Activated CD4-positive, alpha-beta memory T cell treated with anti-CD3 and anti-CD28 coated beads, Interleukin-2, amount 10 ng/mL, durations not matched to agents 7 days and 5 days (primary cell): Measurements from ENCODE around the gene EPS8. TPM values are rescaled to one million over a fixed set of nuclear protein-coding genes. Genes with fewer than 3 reads are reported as not detected.

ENCODE experiments used
- CTCF ChIA-PET: fragments of 350-600 bp; sonication (Branson Sonifier 250); formaldehyde crosslinking; loops from one replicate; lab custom pipeline; 2021; ENCODE audit warnings: antibody characterized with exemption, inconsistent platforms; lab: Charles Lee
- POLR2A ChIA-PET: fragments of 350-600 bp; sonication (Branson Sonifier 250); formaldehyde crosslinking; loops from one replicate; lab custom pipeline; 2021; ENCODE audit warnings: antibody characterized with exemption; lab: Charles Lee
- DNase-seq: peaks from one replicate; pipeline ENCODE4 v3.0.0-alpha.2; 2020
- H3K27ac Mint-ChIP-seq: one replicate; pipeline ENCODE4 v1.8.0; 2021; ENCODE audit warnings: mild to moderate bottlenecking, mixed read lengths
- H3K27me3 Mint-ChIP-seq: one replicate; pipeline ENCODE4 v1.8.0; 2021; ENCODE audit warnings: mixed read lengths
- H3K36me3 Mint-ChIP-seq: one replicate; pipeline ENCODE4 v1.8.0; 2021; ENCODE audit warnings: low read depth, mixed read lengths
- H3K4me1 Mint-ChIP-seq: one replicate; pipeline ENCODE4 v1.8.0; 2021; ENCODE audit warnings: mixed read lengths
- H3K4me3 Mint-ChIP-seq: one replicate; pipeline ENCODE4 v1.8.0; 2021; ENCODE audit warnings: mild to moderate bottlenecking, mixed read lengths
- H3K9me3 Mint-ChIP-seq: one replicate; pipeline ENCODE4 v1.8.0; 2021; ENCODE audit warnings: mixed read lengths
- total RNA-seq, 2 experiments: library from RNA; stranded (reverse); gene quantifications; one replicate each; pipeline ENCODE4 v1.2.3, GENCODE V29; 2021

EPS8 gene
- total RNA-seq, 2 experiments from 2014 or later, result 3.1 to 4.7 TPM

GRCh38 chr12:15688202-15688736, 100.9 kb downstream of the EPS8 start:
- Mint-ChIP-seq H3K9me3 (no peaks in the 10 kb centered on the region), H3K4me3 (no peak overlapping the region), H3K27me3 (peaks cover 9% of the 10 kb centered on the region), H3K27ac (no peak overlapping the region), H3K4me1 (peaks cover 10% of the 10 kb centered on the region), H3K36me3 (no peaks in the 10 kb centered on the region)
- POLR2A ChIA-PET, result no interaction called here
- no peak for DNase-seq
- CTCF ChIA-PET, result no interaction called here

GRCh38 chr12:15687583-15687982, 101.6 kb downstream of the EPS8 start:
- Mint-ChIP-seq H3K9me3 (no peaks in the 10 kb centered on the region), H3K4me1 (peaks cover 10% of the 10 kb centered on the region), H3K27ac (no peak overlapping the region), H3K4me3 (no peak overlapping the region), H3K27me3 (peaks cover 9% of the 10 kb centered on the region), H3K36me3 (no peaks in the 10 kb centered on the region)
- CTCF ChIA-PET, result no interaction called here
- DNase-seq, result no peak
- POLR2A ChIA-PET, result no interaction called here

- CTCF ChIA-PET, result no interaction called here
- DNase-seq, result no peak
Observed at GRCh38 chr12:15684896-15685658, 104.1 kb downstream of the EPS8 start.

GRCh38 chr12:15682826-15683225, 106.4 kb downstream of the EPS8 start:
- POLR2A ChIA-PET, result no interaction called here
- H3K27ac Mint-ChIP-seq, result no peak overlapping the region
- H3K27me3 Mint-ChIP-seq, result peaks cover 10% of the 10 kb centered on the region
- no peak overlapping the region for H3K4me3 Mint-ChIP-seq
- no peak for DNase-seq
- CTCF ChIA-PET, result no interaction called here
- no peaks in the 10 kb centered on the region for H3K9me3 Mint-ChIP-seq
- no peaks in the 10 kb centered on the region for H3K36me3 Mint-ChIP-seq
- peaks cover under 1% of the 10 kb centered on the region for H3K4me1 Mint-ChIP-seq

More at GRCh38 chr12:15684896-15685658, 104.1 kb downstream of the EPS8 start:
- POLR2A ChIA-PET, result no interaction called here
- Mint-ChIP-seq H3K4me3 (no peak overlapping the region), H3K4me1 (peaks cover 4% of the 10 kb centered on the region), H3K9me3 (no peaks in the 10 kb centered on the region), H3K36me3 (no peaks in the 10 kb centered on the region), H3K27me3 (peaks cover 5% of the 10 kb centered on the region), H3K27ac (no peak overlapping the region)

GRCh38 chr12:15679151-15679550, 110.0 kb downstream of the EPS8 start:
- Mint-ChIP-seq H3K27ac (no peak overlapping the region), H3K27me3 (peaks cover 8% of the 10 kb centered on the region), H3K9me3 (no peaks in the 10 kb centered on the region), H3K36me3 (no peaks in the 10 kb centered on the region), H3K4me1 (no peaks in the 10 kb centered on the region), H3K4me3 (no peak overlapping the region)
- CTCF ChIA-PET, result interaction anchor here (0.7 kb wide), 2 partner anchors 190 to 232 kb away, joined by 3 to 4 read pairs; no protein-coding TSS in a partner anchor
- POLR2A ChIA-PET, result no interaction called here
- no peak for DNase-seq

GRCh38 chr12:15677726-15678201, 111.4 kb downstream of the EPS8 start:
- no peak overlapping the region for H3K4me3 Mint-ChIP-seq

GRCh38 chr12:15677228-15677627, 112.0 kb downstream of the EPS8 start:
- Mint-ChIP-seq H3K27me3 (peaks cover 10% of the 10 kb centered on the region), H3K4me1 (no peaks in the 10 kb centered on the region), H3K9me3 (no peaks in the 10 kb centered on the region), H3K27ac (no peak overlapping the region), H3K36me3 (no peaks in the 10 kb centered on the region), H3K4me3 (no peak overlapping the region)
- DNase-seq, result no peak
- CTCF ChIA-PET, result no interaction called here
- POLR2A ChIA-PET, result no interaction called here

More at GRCh38 chr12:15677726-15678201, 111.4 kb downstream of the EPS8 start:
- H3K4me1 Mint-ChIP-seq, result no peaks in the 10 kb centered on the region
- no peak overlapping the region for H3K27ac Mint-ChIP-seq
- POLR2A ChIA-PET, result no interaction called here
- DNase-seq, result no peak
- CTCF ChIA-PET, result no interaction called here
- no peaks in the 10 kb centered on the region for H3K36me3 Mint-ChIP-seq
- H3K27me3 Mint-ChIP-seq, result peaks cover 10% of the 10 kb centered on the region
- no peaks in the 10 kb centered on the region for H3K9me3 Mint-ChIP-seq

GRCh38 chr12:15672671-15673270, 116.4 kb downstream of the EPS8 start:
- H3K36me3 Mint-ChIP-seq, result no peaks in the 10 kb centered on the region
- no peaks in the 10 kb centered on the region for H3K9me3 Mint-ChIP-seq
- ChIA-PET CTCF (no interaction called here), POLR2A (no interaction called here)
- no peak overlapping the region for H3K27ac Mint-ChIP-seq
- DNase-seq, result no peak
- H3K4me3 Mint-ChIP-seq, result no peak overlapping the region
- no peaks in the 10 kb centered on the region for H3K4me1 Mint-ChIP-seq
- H3K27me3 Mint-ChIP-seq, result peaks cover 2% of the 10 kb centered on the region

GRCh38 chr12:15670756-15671155, 118.4 kb downstream of the EPS8 start:
- CTCF ChIA-PET, result no interaction called here
- Mint-ChIP-seq H3K27ac (no peak overlapping the region), H3K4me1 (no peaks in the 10 kb centered on the region), H3K36me3 (no peaks in the 10 kb centered on the region), H3K27me3 (peaks cover 2% of the 10 kb centered on the region), H3K9me3 (no peaks in the 10 kb centered on the region), H3K4me3 (no peak overlapping the region)
- POLR2A ChIA-PET, result no interaction called here
- DNase-seq, result no peak

- Mint-ChIP-seq H3K4me1 (no peaks in the 10 kb centered on the region), H3K36me3 (no peaks in the 10 kb centered on the region), H3K27ac (no peak overlapping the region), H3K4me3 (no peak overlapping the region), H3K9me3 (no peaks in the 10 kb centered on the region), H3K27me3 (peaks cover 2% of the 10 kb centered on the region)
- DNase-seq, result no peak
- POLR2A ChIA-PET, result no interaction called here
- CTCF ChIA-PET, result interaction anchor here (1.0 kb wide), 1 partner anchor 9 kb away, joined by 3 read pairs; no protein-coding TSS in a partner anchor
Observed at GRCh38 chr12:15669256-15669948, 119.8 kb downstream of the EPS8 start.

GRCh38 chr12:15664491-15664890, 124.7 kb downstream of the EPS8 start:
- DNase-seq, result no peak
- H3K4me1 Mint-ChIP-seq, result no peaks in the 10 kb centered on the region
- H3K27ac Mint-ChIP-seq, result no peak overlapping the region
- no peaks in the 10 kb centered on the region for H3K9me3 Mint-ChIP-seq
- no peaks in the 10 kb centered on the region for H3K36me3 Mint-ChIP-seq
- ChIA-PET CTCF (no interaction called here), POLR2A (no interaction called here)
- H3K4me3 Mint-ChIP-seq, result no peak overlapping the region
- no peaks in the 10 kb centered on the region for H3K27me3 Mint-ChIP-seq

- no peak for DNase-seq
- H3K36me3 Mint-ChIP-seq, result no peaks in the 10 kb centered on the region
- ChIA-PET POLR2A (no interaction called here), CTCF (no interaction called here)
- H3K27me3 Mint-ChIP-seq, result no peaks in the 10 kb centered on the region
- H3K27ac Mint-ChIP-seq, result no peak overlapping the region
- no peaks in the 10 kb centered on the region for H3K4me1 Mint-ChIP-seq
- H3K4me3 Mint-ChIP-seq, result no peak overlapping the region
- no peaks in the 10 kb centered on the region for H3K9me3 Mint-ChIP-seq
Observed at GRCh38 chr12:15662983-15663659, 126.1 kb downstream of the EPS8 start.
